ENCODE results near the gene ZMYND19.
"Not testable (repeated sequence)": the region's sequence is repeated elsewhere in the genome, so short reads cannot be mapped to it uniquely, and the experiment has no call there.

DNA sequence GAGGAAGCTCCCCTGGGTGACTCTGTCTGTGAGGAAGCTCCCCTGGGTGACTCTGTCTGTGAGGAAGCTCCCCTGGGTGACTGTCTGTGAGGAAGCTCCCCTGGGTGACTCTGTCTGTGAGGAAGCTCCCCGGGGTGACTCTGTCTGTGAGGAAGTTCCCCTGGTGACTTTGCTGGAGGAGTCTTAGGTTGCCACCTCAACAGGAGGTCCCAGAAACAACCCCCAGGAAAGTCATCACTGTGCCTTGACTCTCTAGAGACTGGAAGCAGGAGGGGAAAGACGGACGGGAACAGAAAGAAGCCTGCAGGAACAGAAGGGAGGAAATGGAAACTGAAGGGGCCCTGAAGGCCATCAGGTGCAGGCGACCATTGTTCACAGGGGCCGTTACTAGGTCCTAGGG lies 21.9 kb downstream of the ZMYND19 start:
- TF ChIP-seq, protein P1, sequence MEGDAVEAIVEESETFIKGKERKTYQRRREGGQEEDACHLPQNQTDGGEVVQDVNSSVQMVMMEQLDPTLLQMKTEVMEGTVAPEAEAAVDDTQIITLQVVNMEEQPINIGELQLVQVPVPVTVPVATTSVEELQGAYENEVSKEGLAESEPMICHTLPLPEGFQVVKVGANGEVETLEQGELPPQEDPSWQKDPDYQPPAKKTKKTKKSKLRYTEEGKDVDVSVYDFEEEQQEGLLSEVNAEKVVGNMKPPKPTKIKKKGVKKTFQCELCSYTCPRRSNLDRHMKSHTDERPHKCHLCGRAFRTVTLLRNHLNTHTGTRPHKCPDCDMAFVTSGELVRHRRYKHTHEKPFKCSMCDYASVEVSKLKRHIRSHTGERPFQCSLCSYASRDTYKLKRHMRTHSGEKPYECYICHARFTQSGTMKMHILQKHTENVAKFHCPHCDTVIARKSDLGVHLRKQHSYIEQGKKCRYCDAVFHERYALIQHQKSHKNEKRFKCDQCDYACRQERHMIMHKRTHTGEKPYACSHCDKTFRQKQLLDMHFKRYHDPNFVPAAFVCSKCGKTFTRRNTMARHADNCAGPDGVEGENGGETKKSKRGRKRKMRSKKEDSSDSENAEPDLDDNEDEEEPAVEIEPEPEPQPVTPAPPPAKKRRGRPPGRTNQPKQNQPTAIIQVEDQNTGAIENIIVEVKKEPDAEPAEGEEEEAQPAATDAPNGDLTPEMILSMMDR (IDR thresholded peaks at IDR 0.05) = not testable (repeated sequence)
- not testable (repeated sequence) for TF ChIP-seq POLR2A (IDR thresholded peaks at IDR 0.05)

Measured in heart left ventricle (tissue), 13 donors.